HG02938 (cell line): ENCODE measurements around the gene VCX3B.
"Not testable (repeated sequence)": the region's sequence is repeated elsewhere in the genome, so short reads cannot be mapped to it uniquely, and the experiment has no call there.

ENCODE experiments used
- ATAC-seq: cut with Tn5 transposase; IDR thresholded peaks from one replicate; pipeline ENCODE4 v1.9.1; 2021; ENCODE audit warnings: mild to moderate bottlenecking, moderate library complexity; ENCODE audit not compliant: unreplicated experiment

VCX3B gene

DNA sequence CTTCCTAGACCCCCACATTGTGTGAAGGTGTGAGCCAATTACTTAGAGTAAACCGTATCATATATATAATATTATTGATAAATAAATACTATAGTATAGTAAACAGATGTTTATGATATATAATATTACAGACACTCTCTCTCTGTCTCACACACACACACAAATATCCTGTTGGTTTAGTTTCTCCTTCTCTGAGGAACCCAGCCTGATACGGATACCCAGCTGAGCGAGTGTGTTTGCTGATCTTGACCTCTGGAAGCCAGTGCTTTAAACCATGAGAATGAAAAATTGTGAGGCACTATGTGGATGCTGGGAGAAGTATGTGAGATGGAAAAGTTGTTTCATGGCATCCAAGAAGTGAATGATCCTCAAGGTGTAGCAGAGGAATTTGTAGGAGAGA, at the start of gene VCX3B:
Gene VCX3B, plus strand, starts transcription at position 301 of the 400 bp plus-strand sequence. CDS start 621 bp downstream, outside the sequence.
- ATAC-seq = not testable (repeated sequence)

DNA sequence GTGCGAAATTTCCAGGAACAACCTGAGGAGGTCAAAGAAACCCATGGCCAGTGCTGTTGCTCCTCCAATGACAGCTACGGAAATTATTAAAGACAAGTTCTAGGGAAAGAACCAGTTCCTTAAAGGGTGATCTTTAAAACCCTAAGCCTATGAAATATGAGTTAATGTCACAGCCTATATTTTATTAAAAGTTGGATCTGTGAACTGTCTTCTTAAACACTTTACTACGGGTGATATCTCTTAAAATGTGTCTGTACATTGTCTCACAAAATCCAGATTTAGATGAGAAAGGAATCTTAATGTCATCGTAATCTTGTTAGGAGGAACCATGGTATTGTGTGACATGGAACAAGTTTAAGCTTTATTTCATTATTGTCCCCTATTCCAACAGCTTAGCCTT, 46.3 kb upstream of the VCX3B start:
- no peak for ATAC-seq

DNA sequence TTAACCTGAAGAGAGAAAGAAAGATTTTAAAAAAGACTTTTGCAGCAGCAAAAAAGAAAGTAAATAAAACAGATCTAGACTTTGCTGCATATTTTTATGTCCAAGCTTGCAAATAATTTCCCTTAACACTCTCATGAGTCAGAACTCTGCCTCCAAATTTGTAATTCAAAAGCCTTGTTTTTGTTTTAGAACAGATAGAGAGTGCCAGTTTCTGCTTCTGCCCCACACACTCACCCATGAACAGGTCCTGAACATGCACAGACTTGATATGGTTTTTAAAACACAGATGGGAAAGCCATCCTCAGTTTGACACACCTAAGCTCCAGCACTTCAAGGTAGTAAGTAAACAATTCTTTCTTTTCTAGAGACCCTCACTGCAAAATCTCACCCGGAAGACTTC, 39.7 kb upstream of the VCX3B start:
- no peak for ATAC-seq

DNA sequence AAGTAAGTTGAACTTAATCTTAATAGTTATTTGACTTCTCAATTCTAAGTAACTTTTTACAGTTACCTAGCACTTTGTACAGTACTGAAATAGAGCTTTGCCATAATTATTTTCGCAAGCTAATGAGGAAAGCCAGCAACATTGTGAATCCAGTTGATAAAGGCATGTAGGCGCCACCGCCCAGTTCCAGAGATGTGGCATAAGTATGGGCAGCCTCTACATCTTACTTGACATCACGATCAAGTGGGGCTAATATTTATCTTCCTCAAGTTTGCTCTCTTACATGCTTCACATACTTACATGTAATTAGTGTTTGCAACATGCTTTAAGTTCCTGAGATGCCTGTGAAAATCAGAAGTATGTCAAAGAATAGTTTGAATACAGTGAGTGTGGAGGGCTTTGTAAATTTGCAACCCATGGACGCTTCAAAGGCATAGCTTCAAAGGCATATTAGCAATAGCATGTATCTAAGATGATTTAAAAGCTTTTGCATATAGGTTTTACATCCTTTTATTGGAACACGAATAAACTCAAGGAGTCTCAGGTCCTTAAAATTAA, 34.9 kb upstream of the VCX3B start:
- no peak for ATAC-seq

DNA sequence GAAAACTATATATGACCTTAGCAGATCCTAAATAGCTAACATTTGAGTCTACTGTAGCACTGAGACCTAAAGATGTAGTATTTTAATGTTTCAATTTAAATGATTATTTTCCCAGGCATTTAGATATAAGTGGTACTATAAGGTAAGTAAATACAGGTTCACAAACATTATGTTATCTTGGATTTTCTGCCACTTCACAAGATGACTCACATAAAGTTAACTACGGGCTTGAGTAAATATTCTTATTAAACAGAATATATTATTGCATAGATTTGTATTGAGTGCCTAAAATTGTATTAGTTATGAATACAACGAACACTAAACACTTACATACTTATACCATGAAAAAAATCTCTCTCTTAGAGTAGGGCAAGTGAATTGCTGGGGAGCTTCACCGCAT, 34.2 kb upstream of the VCX3B start:
- ATAC-seq = no peak

DNA sequence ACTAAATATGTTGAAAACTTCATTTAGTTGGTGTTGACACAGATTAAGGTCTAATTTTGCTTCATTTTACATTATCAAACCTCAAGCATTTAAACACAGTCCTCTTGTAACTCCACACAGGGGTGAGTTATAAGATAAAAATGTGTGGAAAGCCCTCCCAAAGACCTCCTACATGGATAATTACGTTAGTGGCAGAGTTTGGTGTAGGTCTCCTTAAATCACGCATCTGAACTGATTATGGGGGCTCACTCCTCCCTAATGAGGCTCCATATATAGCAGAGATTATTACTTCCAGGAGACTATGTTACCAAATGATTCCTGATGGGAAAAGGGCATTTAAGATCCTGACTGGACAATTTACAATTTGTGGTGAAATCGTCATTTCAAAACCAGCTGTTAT, 32.2 kb upstream of the VCX3B start:
- ATAC-seq = no peak

GRCh38 chrX:8433109-8434062, 31.2 kb upstream of the VCX3B start:
- no peak for ATAC-seq

- ATAC-seq = no peak
Observed at GRCh38 chrX:8447368-8447767, 17.3 kb upstream of the VCX3B start.

- ATAC-seq = not testable (repeated sequence)
Observed at GRCh38 chrX:8452343-8452742, 12.3 kb upstream of the VCX3B start.

GRCh38 chrX:8453611-8454010, 11.0 kb upstream of the VCX3B start:
- ATAC-seq = no peak

DNA sequence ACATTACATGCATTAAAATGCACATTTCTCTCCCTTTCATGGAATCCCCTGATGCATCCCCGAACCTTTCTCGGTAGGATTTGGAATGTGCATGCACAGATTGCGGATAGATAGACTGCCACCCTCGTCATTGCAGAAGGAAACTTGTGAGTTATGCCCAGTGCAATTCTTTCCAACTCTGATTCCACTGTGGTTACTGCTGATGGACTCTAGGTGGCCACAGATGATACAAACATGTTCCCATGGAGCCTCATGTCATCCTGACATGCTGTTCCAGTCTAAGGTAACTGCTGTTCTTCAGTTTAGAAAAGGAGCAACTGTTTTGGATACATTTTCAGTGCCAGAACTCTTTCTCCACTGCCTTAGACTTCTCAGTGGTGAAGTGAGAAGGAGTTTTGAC, 9.1 kb upstream of the VCX3B start:
- ATAC-seq = no peak

GRCh38 chrX:8462488-8462887, 2.1 kb upstream of the VCX3B start:
- no peak for ATAC-seq

DNA sequence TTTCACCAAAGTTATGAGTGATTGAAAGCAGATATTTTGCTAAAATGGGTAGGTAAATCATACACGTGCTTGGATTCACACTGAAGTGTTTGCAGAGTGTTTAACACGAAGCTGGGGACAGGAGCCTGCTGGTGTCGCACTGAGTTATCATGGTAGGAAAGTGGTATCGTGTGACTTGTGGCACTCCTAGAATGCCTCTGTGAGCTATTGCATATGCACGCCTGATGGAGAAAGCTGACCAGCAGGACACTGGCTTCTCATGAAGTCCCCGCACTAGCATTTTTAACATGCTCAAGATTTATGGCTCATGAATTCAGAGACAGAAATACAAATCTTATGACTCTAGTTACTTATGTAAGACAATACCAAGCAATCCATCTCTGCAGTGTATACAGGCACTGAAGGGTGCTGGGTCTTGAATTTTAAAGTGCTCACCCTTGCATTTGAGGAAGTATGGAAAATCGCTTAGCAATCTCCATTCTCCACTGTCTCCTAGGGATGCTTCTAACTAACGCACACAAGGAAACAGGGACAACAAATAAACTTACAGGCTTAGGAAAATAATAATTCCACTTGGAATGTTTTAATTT, 19.8 kb downstream of the VCX3B start:
- no peak for ATAC-seq

DNA sequence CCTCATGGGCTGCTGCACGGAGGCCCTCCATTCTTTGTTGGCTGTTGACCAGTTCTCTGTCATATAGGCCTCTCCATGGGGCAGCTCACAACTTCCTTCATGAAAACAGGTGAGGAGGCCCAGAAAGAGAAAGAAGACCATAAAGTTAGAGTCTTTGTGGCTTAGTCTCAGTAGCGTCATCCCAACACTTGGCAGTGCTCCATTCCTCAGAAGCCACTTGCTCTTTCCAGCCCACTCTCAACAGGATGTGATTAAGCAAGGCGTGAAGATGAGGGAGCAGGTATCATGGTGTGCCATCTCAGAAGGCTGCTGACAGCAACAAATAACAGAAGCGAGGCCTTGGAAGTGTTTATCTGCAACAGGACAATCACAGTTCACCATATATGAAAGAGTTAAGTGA, 30.4 kb downstream of the VCX3B start:
- not testable (repeated sequence) for ATAC-seq

DNA sequence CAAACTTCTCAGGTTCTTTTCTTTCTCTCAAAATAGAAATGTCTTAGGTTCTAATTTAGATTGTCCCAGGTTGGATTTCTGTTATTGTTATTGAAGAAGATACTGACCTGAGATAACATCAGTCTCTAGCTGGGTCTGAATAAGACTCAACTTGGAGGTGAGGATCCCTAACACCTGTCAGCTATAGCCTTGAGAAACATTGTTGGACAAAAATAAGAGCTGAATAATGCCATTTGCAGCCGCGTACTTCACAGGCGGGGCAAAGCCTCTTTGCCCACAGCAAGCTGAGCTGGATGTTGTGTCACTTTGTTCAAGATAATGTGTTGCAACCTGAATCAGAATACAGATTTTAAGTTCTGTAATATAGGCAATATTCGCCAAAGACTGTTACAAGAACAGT, 35.6 kb downstream of the VCX3B start:
- ATAC-seq = no peak

DNA sequence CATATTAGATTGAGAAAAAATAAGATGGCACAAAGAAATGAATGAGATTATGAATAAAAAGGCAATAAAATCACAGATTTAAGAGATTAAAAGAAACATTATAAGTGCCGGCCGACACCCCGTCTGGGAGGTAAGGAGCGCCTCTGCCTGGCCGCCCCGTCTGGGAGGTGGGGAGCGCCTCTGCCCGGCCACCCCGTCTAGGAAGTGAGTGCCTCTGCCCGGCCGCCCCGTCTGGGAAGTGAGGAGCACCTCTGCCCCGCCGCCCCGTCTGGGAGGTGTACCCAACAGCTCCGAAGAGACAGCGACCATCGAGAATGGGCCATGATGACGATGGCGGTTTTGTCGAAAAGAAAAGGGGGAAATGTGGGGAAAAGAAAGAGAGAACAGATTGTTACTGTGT, 37.5 kb downstream of the VCX3B start:
- ATAC-seq = not testable (repeated sequence)

DNA sequence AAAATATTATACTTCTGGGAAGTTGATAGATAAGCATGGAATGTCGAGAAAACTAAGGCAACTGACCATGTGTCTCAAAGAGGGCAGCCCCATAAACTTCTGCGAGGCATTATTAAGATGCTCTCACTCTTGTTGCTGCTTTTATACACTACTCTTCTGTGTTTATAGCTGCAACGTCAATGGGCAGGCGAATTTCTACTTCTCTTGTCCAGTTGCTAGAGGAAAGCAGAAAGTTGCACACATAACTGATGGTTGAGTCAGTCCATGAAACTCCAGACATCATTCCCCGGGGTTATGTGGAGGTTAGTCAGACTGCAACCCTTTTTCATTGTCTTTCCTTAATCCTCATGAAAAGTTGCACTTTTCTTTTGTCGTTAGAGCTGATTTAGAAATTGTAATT, 39.8 kb downstream of the VCX3B start:
- no peak for ATAC-seq
